ENCODE data around the gene PDE4D. TPM values are rescaled to one million over a fixed set of nuclear protein-coding genes. Genes with fewer than 3 reads are reported as not detected.

The PDE4D gene
- total RNA-seq, 1 experiment from 2014 or later = 2.1 TPM

DNA sequence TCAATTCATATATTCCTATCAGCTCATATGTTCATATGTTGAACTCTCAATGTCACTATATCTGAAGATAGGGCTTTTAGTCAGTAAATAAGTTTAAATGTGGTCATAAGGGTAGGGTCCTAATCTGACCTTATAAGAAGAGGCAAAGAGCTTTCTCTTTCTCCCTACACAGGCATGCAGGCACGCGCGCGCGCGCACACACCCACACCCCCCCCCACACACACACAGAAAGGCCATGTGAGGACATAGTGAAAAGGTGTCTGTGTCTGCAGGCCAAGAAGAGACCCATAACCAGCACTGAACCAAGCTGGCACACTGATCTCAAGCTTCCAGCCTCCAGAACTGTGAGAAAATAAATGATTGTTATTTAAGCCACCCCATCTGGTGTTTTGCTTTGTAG lies 76.0 kb downstream of the PDE4D start:
- H2BK20ac ChIP-seq (ENCODE audit: low read depth, low read length, poor library complexity, severe bottlenecking) = no peak overlapping the region
- no peak overlapping the region for H2BK12ac ChIP-seq (ENCODE audit: insufficient read length, low read depth, low read length)
- H3K4me3 Mint-ChIP-seq = no peak overlapping the region
- no peak overlapping the region for H2AK5ac ChIP-seq (ENCODE audit: insufficient read length, low read length)
- no peak overlapping the region for H3K4ac ChIP-seq (ENCODE audit: low read depth, low read length)
- H3K79me1 ChIP-seq (ENCODE audit: insufficient read depth, low read depth, low read length, poor library complexity, severe bottlenecking) = no peaks in the 10 kb centered on the region
- H3K27ac ChIP-seq (ENCODE audit: insufficient read length, low read depth, low read length) = no peak overlapping the region
- DNase-seq = no peak
- no peak overlapping the region for H3K14ac ChIP-seq (ENCODE audit: insufficient read depth, low read length)
- no peak overlapping the region for H2BK15ac ChIP-seq (ENCODE audit: low read depth, low read length)
- H3K27me3 Mint-ChIP-seq (ENCODE audit: low read depth) = no peaks in the 10 kb centered on the region
- H3K79me2 ChIP-seq (ENCODE audit: insufficient read depth, low read length) = no peaks in the 10 kb centered on the region
- H3K9me3 ChIP-seq (ENCODE audit: control insufficient read depth, low read depth, low read length) = no peaks in the 10 kb centered on the region
- H2AFZ ChIP-seq (ENCODE audit: low read length) = no peak overlapping the region
- no CpG with 5 or more reads among the region's 6 CpGs for WGBS (ENCODE audit: extremely low coverage, insufficient read length, low lambda C conversion rate)
- no peak overlapping the region for H3K4me2 ChIP-seq (ENCODE audit: insufficient read depth, insufficient read length, low read length)
- no peak overlapping the region for H4K5ac ChIP-seq (ENCODE audit: insufficient read length, low read depth, low read length)
- no peak overlapping the region for H3T11ph ChIP-seq (ENCODE audit: low read length)
- no peak overlapping the region for H3K56ac ChIP-seq (ENCODE audit: insufficient read length, low read depth, low read length)
- H4K20me1 ChIP-seq (ENCODE audit: control insufficient read depth, insufficient read depth, insufficient read length) = no peaks in the 10 kb centered on the region
- no peak overlapping the region for H3K23ac ChIP-seq (ENCODE audit: insufficient read length, low read depth, low read length)
- H3K36me3 Mint-ChIP-seq (ENCODE audit: insufficient read depth in 1 of 3, low read depth in 3 of 3) = no peaks in the 10 kb centered on the region
- H3K18ac ChIP-seq (ENCODE audit: insufficient read length, low read depth, low read length) = no peak overlapping the region
- no peaks in the 10 kb centered on the region for H3K4me1 ChIP-seq (ENCODE audit: insufficient read depth, low read length)
- peaks cover 0 to 5% of the 10 kb centered on the region in 2 experiments; a peak in 1 of 4 replicates for H3K4me1 Mint-ChIP-seq
- no peak overlapping the region for H2BK5ac ChIP-seq (ENCODE audit: insufficient read length, low read length)
- H3K23me2 ChIP-seq (ENCODE audit: insufficient read length, low read depth, low read length, poor library complexity, severe bottlenecking) = no peaks in the 10 kb centered on the region
- no peaks in the 10 kb centered on the region for H3K27me3 ChIP-seq (ENCODE audit: insufficient read depth, low read length)
- no peak overlapping the region for H2BK120ac ChIP-seq (ENCODE audit: low read depth, low read length, poor library complexity, severe bottlenecking)
- H3K27ac Mint-ChIP-seq = no peak overlapping the region
- H3K9ac ChIP-seq (ENCODE audit: extremely low read depth, insufficient read length, low read length) = no peak overlapping the region
- H3K9me3 Mint-ChIP-seq = no peaks in the 10 kb centered on the region
- H4K8ac ChIP-seq (replicated peaks; ENCODE audit: insufficient read length, low read depth, low read length) = no peak overlapping the region
- no peak overlapping the region for H4K91ac ChIP-seq (ENCODE audit: insufficient read length, low read depth, low read length)
- TF ChIP-seq CTCF (conservative IDR thresholded peaks at IDR 0.05) = no peak
